ENCODE measurements around the gene LRRC1.

DNA sequence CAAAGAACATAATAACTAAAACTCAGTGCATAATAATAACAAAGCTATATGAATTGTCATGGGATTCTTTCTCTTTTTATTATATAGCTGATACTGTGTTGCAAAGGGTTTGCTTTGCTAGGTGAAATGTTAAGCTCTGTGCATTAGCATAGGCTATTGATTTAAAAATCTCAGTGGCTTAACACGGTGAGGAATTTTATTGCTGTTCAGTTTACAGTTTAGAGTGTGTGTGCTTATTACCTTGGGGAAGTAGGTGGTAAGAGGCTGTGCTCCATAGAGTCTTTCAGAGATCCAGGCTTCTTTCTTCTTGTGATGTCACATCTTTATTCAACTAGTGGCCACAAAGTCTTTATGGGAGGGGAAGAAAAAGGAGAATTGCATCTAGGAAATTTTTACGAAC is 55.7 kb downstream of the LRRC1 start:
- TF ChIP-seq, protein P1, sequence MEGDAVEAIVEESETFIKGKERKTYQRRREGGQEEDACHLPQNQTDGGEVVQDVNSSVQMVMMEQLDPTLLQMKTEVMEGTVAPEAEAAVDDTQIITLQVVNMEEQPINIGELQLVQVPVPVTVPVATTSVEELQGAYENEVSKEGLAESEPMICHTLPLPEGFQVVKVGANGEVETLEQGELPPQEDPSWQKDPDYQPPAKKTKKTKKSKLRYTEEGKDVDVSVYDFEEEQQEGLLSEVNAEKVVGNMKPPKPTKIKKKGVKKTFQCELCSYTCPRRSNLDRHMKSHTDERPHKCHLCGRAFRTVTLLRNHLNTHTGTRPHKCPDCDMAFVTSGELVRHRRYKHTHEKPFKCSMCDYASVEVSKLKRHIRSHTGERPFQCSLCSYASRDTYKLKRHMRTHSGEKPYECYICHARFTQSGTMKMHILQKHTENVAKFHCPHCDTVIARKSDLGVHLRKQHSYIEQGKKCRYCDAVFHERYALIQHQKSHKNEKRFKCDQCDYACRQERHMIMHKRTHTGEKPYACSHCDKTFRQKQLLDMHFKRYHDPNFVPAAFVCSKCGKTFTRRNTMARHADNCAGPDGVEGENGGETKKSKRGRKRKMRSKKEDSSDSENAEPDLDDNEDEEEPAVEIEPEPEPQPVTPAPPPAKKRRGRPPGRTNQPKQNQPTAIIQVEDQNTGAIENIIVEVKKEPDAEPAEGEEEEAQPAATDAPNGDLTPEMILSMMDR (optimal IDR thresholded peaks at IDR 0.05 in 1 of 3, IDR thresholded peaks at IDR 0.05 in 1 of 3, conservative IDR thresholded peaks at IDR 0.05 in 1 of 3; ENCODE audit: extremely low read depth in 1 of 3, insufficient read depth in 2 of 3, low read length in 3 of 3): no peak
- TF ChIP-seq EZH2 (IDR thresholded peaks at IDR 0.05; ENCODE audit: low read length): no peak

Data from keratinocyte (primary cell).